Fibroblast of skin of right quadriceps (primary cell): ENCODE measurements around the gene B2M.
A peak's percentile ranks its signal among the peaks of the same experiment; 100 is the strongest.
"Not testable (repeated sequence)": the region's sequence is repeated elsewhere in the genome, so short reads cannot be mapped to it uniquely, and the experiment has no call there.

Experiments used
- DNase-seq: peaks from one replicate; pipeline ENCODE4 v3.0.0-alpha.2; 2013

The B2M gene

GRCh38 chr15:44711096-44711742 lies at the start of gene B2M, which contains the start of gene PATL2:
TSS of gene B2M (plus strand) at chr15:44711517. CDS start at chr15:44711547, 30 bp downstream.
TSS of gene PATL2 (minus strand) at chr15:44711323. CDS start at chr15:44676490, 34,833 bp downstream.
- DNase-seq = peak; percentile 96

DNA sequence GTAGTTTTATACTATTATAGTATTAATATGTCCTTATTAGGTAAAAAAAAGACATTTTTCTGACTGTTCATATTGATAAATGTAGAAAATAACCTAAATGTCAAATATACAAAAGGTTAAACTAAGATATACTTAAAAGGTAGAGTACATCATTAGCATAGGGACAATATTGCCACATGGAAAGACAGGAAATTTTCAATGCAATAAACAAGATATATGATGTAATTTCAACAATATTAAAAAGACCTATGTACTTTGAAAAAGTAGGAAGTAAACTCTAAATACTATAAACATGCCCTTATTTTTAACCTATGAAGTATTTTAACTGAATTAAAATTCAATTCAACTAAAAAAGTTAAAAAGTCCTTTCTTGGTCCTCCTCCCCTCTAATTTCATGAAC lies 49.7 kb upstream of the B2M start:
- DNase-seq = no peak

DNA sequence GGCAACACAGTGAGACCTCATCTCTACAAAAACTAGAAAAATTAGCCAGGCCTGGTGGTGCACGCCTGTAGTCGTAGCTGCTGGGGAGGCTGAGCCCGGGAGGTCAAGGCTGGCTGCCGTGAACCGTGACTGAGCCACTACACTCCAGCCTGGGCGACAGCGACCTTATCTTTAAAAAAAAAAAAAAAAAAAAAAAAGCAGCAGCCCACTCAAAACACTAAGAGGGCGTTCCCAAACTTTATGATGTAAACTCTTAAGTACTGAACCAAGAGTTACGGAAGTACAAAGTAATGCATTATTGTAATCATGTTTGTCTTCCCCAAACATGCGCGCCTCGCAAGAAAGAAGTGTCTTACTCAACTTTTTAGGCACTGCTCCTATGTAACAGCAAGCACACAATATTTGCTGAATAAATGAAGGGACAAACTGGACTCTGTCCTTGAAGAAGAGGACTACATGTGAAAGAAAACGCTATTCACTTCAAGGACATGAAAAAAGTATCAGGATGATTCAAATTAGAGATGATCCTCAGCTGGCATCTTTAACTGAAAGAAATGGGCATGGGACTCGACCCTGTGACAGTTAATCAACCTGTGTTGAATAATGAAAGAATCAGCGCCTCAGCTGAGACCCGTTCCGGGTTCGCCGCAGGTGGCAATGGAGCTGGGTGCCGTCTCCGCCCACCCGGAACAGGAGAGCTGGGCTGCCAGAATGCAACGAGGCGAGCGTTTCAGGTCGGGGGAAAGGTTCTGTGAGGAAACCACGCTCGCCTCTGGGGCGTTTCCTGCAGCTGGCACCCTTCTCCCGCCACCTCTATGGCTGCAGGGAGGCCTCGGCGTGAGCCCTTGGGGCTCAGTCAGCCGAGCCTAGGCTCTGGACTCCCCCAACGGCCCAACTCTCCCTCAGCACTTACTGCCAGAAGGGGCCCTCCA lies 48.6 kb upstream of the B2M start:
- DNase-seq = peak; percentile 21

DNA sequence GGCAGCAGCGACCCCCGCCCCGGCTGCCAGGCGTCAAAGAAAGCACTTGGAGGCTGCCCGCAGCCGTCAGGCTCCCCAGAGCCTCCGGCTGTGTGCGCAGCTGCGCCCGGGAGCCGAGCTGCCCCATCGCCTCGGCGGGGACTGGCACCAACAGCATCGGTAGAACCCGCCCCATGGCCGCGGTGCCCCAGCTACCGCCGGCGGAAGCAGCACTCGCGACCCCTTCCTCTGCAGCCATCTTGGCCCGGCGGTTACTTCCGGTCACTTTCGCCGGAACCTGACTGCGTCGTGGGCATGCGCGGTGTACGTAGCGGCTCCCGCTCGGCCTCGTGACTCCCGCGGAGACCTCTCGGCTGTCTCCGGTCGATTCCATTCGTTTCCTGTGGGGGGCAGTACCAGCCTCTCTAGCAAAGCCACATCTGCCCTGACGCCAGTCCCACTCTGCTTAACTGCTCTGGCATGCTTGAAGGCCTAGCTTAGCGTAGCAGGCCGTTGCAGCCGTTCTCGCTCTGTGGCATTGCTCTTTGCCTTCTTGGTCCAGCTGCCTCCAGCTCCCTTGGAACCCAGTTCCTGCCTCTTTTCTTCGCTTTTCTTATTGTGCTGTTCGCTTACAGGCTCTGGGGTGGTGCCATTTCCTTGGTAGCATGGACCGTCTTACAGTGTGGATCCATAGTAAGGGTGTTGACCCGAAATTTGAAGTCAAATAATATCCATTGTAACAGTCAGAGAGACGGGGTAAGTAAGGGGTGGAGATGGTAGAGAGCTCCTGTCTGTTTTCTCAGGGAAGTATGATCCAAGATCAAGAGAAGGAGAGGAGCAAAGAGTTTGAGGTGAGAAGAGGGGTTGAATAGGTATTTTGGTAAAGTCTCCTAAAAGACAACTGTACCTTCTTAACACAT lies 47.7 kb upstream of the B2M start, which contains the start of gene SPG11:
Gene SPG11 (minus strand): TSS at position 253 of the 899 bp plus-strand sequence. CDS start 15 bp downstream, at position 238.
- DNase-seq = peak; percentile 97

DNA sequence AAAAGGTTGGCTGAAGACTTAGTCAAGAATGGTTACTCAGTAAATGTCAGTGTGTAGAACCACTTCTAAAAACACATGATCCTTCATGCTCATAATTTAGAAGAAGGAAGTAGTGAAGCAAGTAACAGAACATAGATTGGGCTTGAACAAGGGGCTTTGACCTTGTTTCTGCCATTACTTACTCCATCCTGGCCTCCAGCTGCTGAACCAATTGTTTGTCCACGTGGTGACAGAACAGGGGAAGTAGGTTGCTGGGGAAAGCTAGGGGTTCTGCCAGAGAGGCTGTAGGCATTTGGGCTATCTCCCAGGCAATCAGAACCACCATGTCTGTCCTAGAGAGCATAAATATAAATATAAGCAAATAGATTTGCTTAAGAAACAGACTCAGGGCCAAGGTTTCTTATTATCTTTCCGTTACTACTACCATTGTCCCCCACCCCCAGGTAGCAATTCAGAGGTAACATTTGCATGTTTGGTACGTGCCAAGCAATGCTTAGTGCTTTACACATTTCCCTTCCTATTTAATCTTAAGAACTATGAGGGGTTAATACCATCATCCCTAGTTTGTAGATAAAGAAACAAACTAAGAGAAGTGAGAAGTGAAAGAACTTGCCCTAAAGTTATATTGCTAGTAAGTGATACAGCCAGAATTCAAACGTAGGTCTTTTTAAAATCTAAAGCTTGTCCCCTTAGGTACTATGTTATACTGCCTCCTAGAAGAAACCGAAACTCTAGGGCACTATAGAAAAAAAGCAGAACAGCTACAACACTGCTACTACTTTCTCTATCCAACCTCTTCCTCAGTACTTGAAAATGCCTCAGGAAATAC lies 44.9 kb upstream of the B2M start:
- DNase-seq = no peak

DNA sequence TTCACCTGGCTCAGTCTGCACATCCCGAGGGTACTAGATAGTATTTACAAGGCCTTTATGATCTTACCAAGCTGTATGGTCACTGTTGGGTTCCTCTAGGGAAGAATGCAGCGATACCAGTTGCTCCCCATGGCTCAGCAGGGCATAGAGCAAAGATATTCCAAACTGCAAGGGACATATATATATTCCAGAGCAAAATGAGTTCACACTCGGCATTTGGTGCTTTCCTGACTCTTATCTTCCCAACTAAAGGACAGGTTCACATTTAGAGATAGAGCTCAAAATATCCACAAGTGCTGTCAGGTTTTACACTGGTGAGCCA lies 44.3 kb upstream of the B2M start:
- DNase-seq = no peak

DNA sequence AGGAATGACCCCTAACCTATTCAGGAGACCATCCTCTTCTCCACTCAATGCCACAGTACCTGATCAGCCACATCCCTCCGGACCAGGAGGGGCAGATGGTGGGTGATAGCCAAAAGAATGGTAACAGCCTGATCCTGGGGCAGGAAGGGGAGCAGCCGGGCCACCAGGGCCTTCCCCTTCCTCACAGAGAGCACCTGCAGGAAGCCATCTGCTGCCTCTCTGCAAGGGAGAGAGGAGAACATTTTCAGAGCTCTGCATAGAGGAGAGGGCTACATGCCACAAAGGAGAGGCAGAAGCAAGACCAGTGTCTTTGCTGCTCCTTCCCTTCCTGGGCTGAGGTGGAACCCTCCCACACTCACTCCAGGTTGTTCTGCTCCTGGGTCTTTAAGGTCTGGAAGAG lies 42.4 kb upstream of the B2M start:
- no peak for DNase-seq

GRCh38 chr15:44670087-44670950 lies 41.0 kb upstream of the B2M start:
- no peak for DNase-seq

DNA sequence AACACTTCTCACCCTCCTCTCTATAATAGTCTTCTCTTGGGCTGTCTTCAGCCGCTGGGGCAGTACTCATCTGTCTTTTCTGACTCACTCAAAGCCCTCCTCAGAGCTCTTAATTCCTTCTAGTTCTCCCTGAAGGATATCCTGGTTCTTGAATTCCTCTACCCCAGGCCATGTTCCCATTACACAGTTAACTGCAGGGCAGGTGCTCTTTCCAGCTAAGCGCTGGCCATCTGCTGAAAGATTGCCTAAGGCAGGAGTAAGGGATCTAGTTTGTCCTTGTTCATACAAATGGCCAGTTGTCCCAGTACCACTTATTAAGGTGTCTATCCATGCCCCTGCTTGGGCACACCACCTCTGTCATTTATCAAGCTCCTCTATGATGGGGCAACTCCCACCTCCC lies 37.7 kb upstream of the B2M start:
- no peak for DNase-seq

DNA sequence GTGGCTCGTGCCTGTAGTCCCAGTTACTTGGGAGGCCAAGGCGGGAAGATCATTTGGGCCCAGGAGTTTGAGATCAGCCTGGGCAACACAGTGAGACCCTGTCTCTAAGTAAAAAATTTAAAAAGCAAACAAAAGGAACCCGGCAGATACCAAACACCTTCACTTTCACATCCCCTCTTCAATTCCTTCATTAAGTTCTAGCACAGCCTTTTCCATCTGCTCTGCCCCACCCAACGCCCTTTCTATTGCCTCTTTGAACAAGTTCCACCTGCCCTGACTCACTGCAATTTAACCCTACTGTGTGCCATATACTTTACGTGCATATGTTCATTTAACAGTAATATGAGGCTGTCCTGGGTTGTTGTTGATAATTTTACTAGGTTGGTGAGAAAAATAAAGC lies 35.4 kb upstream of the B2M start:
- no peak for DNase-seq

- DNase-seq = no peak
These were observed 34.6 kb upstream of the B2M start for GRCh38 chr15:44676676-44677075.

- no peak for DNase-seq
These were observed 29.1 kb upstream of the B2M start for GRCh38 chr15:44682211-44682610.

DNA sequence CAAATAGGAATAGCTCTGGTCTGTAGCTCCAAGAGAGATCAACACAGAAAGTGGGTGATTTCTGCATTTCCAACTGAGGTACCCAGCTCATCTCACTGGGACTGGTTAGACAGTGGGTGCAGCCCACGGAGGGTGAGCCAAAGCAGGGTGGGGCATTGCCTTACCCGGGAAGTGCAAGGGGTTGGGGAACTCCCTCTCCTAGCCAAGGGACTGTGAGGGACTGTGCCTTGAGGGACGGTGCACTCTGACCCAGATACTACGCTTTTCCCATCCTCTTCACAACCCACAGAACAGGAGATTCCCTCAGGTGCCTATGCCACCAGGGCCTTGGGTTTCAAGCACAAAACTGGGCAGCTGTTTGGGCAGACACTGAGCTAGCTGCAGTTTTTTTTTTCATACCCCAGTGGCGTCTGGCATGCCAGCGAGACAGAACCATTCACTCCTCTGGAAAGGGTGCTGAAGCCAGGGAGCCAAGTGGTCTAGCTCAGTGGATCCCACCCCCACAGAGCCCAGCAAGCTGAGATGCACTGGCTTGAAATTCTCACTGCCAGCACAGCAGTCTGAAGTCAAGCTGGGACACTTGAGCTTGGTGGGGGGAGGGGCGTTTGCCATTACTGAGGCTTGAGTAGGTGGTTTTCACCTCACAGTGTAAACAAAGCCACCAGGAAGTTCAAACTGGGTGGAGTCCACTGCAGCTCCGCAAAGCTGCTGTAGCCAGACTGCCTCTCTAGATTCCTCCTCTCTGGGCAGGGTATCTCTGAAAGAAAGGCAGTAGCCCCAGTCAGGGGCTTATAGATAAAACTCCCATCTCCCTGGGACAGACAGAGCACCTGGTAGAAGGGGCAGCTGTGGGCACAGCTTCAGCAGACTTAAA lies 28.3 kb upstream of the B2M start:
- peak; percentile 17 for DNase-seq

- DNase-seq = not testable (repeated sequence)
These were observed 22.0 kb upstream of the B2M start for GRCh38 chr15:44689318-44689717.

- not testable (repeated sequence) for DNase-seq
These were observed 21.1 kb upstream of the B2M start for GRCh38 chr15:44690245-44690644.

GRCh38 chr15:44692659-44693058 lies 18.7 kb upstream of the B2M start:
- no peak for DNase-seq

DNA sequence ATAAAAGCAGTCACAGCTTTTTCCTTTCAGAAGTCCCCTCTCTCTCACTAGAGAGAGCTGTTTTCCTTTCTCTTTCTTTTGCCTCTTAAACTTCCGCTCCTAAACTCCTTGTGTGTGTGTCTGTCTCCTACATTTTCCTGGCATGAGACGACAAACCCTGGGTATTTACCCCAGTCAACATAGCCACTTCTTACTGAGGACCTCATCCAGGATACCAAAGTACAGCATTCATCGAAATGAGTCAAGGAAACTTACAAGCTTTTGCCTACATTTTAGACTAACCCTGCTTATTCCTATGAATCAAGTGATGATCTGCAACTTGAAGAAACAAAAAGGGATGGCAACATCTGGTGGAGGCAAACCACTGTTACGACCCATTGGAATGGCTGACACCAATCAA lies 16.9 kb upstream of the B2M start:
- DNase-seq = peak; percentile 14

DNA sequence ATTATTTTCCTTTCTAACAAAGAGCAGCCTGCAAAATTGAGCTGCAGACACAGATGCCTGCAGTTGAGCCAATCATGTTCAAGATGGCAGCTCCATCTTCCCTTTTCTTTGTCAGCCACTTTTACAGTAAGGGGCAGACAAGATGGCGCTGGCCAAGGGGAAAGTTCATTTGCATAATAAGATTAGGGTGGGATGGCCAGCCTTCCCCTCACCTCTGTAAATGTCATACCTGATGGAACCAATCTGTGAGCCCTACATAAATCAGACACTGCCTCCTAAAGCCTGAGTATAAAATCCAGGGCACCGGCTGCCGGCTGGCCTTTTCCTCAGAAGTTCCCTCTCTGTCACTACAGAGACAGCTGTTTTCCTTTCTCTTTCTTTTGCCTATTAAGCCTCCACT lies 16.0 kb upstream of the B2M start:
- DNase-seq = no peak

DNA sequence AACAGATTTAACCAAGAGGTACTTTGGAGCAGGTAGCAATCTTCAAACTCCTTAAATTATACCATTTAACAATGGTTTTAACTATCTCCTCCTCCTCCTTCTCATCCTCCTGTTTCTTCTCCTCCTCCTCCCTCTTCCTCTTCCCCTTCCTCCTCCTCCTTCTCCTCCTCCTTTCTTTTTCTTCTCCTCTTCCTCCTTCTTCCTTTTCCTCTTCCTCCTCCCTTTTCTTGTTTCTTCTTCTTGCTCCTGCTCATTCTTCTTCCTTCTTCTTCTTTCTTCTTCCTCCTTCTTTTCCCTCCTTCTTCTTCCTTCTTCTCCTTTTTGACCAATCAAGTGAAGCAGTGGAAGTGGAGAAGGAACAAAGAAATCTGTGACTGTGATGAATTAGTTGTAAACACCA lies 14.3 kb upstream of the B2M start:
- no peak for DNase-seq

DNA sequence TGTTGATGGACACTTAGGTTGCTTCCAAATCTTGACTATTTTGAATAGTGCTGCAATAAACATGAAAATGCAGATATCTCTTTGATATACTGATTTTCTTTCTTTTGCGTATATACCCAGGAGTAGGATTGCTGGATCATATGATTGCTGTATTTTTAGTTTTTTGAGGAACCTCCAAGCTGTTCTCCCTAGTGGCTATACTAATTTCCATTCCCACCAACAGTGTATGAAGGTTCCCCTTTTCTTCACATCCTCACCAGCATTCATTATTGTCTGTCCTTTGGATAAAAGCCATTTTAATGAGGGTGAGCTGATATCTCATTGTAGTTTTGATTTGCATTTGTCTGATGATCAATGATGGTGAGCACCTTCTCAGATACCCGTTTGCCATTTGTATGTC lies 12.7 kb upstream of the B2M start:
- no peak for DNase-seq
